Measurements from ENCODE around the gene LGMN.

The LGMN gene

DNA sequence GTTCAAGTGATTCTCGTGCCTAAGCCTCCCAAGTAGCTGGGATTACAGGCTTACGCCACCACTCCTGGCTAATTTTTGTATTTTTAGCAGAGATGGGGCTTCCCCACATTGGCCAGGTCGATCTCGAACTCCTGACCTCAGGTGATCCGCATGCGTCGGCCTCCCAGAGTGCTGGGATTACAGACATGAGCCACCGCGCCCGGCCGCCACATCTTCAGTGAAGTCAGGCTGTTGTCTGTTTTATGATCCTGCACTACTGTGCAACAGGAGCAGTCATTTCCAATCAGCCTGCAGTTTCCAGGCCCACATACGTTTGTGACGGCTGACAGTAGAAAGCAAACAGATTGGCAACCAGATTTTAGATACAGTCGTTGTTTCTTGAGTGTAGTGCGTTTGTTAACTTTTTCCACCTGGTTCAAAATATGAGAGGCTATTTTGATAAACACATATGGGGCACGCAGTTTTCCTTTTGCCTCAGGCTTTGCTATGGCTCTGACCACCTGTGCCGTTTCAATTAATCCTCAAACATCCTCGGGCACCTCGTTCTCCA is 74.8 kb downstream of the LGMN start:
- no peak for DNase-seq

DNA sequence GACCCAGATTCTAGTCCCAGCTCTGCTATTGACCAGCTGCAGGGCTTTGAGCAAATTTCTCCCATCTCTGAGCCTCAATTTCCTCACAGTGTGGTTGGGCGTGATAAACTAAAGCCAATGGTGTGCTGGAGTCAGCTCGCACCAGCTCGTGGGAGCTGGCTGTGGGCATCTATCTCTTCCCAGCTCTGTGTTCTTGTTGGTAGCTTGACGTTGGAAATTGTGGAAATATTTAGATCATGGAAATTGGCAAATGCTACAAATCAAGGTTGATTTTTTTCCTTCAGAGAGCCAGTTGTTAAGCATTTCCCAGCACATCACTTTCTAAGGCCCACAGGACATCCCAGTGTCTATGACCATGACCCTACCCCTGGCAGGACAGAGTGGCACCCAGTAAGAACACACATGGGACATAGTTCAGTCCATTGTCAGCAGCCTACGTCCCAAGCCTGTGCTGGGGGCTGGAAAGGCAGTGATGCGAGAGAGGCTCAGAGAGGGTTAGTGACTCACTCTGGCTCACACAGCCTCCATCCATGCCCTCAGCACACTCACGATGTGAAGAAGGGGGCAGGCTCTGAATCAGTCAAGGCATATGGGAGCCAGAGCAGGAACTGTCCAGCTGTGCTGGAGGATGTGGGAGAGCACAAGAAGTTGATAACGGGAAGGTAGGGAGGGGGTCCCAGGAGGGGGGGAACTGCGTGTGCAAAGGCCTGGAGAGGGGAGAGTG is 77.6 kb downstream of the LGMN start:
- DNase-seq = no peak

DNA sequence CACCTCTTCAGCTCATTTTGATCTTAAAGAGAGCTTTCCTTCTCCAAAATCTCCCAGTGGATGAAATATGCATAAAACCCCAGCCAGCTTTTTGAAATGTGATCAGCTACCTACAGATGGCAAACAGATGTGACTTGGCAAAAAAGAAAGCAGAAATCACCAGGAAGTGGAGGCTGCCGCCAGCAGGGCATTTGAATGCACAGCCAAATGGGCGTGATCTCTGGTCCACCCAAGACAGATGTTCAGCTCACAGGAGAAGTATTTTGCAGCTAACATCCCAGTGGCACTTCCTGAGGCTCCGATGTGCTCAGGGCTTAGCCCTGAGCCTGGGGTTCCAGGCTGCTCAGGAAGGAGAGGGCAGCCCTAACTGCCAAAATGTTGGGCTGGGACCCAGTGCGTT is 78.3 kb downstream of the LGMN start:
- no peak for DNase-seq

DNA sequence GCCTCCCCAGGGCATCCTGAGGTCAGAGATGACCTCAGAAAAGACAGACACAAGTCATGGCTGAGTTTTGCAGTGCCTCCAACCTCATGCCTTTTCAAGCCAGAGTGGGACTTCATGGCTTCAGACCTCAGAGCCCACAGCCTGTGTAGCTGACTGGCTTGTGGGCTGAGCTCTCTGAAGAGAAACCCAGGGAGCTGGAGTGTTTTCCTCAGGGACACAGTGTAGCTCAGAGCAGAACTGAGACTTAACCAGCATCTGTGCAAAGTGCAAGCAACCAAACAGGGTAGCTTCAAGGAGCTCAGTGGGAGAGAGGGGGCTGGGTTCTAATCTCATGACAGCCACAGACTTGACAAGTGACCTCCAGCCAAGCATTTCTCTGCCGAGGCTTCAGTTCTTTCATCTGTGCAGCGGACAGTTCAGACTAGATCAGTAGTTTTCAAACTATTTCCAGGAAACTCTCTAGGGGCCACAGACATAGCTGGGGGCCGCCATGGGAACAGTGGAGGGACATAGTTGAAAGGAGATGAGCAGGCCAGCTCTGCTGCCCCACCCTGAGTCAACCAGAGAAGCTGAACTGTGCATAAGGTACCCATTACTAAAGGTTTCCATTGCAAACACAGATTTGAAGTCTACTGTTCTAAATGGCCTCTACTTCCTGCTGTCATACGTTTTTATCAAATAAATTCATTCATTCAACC is 80.0 kb downstream of the LGMN start:
- no peak for DNase-seq

DNA sequence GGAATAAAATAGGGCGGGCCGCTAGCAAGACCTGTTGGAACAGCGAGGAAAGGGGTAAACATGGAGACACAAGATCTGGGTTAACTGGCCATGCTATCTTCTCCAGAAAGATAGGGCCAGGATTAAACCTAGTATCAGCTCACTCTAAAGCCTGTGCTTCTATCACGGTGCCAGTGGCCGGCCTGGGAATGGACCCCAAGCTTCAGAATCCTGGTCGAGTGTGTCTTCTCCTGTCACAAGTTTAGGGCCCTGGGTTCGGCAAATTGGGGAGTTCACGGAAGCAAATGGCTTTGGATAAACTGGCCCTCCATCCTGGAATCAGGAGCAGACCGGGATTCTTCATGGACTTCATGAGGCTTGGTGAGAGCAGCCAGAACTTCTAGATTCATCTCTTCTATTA is 82.2 kb downstream of the LGMN start:
- no peak for DNase-seq

DNA sequence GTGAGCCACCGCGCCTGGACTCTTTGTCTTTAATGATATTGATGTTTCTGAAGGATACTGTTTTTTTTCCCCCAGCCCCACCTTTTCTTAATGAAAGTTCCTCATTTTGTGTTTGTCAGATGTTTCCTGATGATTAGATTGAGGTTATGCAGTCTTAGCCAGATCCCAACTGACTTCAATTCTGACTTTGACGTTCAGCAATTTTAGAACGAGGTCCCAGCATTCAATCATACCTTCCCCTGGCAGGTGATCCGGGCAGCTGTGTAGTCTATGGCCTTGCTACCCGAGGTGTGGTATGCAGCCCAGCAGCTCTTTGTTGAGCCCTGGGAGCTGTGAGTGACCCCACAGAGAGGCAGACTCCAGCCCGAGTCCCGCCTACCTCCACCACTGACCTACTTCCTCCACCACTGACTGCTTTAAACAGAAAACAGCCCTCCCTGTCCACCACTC is 82.7 kb downstream of the LGMN start:
- no peak for DNase-seq

DNA sequence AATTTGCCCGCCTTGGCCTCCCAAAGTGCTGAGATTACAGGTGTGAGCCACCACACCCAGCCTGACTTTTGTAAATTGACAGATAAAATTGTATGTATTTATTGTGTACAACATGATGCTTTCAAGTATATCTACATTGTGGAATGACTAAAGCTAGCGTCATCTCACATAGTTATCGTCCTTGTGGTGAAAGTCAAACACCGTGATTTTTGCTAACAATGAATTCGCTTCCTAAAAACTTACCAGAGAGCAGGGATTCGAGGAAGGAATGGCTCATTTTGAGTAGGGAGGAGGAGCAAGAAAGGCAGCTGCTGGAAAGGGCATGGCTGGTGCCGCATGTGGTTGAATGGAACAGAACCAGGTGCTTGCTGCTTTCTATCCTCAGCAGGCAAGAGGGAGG is 85.4 kb downstream of the LGMN start:
- DNase-seq = no peak

DNA sequence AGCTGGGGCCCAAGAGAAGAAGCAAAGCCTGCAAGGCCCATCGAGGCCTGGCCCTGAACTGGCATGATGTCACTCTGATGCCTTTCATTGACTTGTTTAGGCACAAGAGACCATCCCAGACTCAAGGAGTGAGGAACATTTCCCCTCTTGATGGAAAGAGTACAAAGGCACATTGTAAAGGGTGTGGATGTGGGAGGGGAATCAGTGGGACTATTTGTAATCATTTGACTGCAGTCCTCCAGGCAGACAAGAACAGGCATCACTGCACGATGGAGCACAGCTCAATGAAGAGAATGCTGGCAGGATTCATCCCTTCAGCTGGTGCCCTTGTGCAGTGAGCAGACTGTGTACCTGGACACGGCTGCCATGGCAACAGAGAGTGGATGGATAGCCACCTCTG is 87.9 kb downstream of the LGMN start:
- no peak for DNase-seq

DNA sequence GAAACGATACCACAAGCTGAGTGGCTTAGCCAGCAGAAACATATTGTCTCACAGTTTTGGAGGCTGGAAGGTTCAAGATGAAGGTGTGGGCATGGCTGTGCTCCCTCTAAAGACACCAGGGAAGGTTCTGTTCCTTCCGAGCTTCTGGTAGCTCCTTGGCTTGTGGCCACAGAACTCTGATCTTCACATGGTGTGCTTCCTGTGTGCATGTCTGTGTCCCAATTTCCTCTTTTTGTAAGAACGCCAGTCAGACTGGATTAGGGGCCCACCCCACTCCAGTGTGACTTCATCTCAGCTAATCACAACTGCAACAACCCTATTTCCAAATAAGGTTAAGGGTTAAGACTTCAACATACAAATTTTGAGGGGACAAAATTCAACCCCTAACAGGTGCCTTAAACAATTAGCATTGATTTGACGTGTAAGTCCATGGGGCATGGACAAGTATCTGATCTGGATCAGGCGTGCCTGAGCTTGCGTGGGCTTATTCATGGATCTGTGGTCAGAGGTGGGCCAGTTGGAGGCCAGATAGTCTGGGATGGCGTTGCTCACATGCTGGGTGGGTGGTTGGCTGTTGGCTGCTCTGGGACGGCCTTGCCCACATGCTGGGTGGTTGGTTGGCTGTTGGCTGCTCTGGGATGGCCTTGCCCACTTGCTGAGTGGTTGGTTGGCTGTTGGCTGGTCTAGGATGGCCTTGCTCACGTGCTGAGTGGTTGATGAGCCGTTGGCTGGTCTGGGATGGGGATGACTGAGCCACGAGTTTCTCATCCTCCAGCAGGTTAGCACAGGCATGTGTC is 88.5 kb downstream of the LGMN start:
- peak; percentile 22 for DNase-seq

DNA sequence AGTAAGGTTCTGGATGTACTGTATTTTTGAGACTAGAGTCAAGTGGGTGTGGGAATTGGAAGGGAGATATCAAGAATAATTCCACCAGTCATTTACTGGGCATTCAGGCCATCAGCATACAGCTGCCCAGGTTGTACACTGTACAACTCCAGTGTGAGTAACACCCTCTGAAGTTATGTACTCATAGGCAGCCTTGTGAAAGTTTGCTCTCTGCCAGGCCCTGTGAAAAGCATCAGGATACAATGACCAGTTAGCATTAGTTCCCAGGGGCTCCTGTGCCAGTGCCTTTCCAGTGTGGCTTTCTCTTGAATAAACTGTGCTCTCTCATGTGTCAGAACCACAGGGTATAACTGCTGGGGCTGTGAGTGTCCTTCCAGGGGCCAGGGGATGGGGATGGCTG is 89.7 kb downstream of the LGMN start:
- DNase-seq = no peak

DNA sequence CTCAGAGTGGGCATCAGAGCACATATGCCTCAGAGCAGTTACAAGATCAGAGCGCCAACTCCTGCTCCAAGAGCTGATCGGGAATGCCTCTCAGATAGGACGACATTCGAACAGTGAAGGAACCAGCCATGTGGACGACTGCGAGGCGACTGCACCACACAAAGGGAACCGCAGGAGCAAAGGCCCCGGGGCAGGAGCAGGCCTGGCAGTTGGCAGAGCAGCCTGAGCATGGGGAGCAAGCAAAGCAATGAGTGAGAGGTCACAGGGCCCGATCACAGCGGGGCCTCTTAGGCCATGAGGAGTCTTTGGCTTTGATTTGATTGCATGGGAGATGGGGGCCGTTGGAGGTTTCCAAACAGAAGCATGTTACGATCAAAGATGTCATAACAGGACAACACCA is 90.3 kb downstream of the LGMN start:
- DNase-seq = no peak

DNA sequence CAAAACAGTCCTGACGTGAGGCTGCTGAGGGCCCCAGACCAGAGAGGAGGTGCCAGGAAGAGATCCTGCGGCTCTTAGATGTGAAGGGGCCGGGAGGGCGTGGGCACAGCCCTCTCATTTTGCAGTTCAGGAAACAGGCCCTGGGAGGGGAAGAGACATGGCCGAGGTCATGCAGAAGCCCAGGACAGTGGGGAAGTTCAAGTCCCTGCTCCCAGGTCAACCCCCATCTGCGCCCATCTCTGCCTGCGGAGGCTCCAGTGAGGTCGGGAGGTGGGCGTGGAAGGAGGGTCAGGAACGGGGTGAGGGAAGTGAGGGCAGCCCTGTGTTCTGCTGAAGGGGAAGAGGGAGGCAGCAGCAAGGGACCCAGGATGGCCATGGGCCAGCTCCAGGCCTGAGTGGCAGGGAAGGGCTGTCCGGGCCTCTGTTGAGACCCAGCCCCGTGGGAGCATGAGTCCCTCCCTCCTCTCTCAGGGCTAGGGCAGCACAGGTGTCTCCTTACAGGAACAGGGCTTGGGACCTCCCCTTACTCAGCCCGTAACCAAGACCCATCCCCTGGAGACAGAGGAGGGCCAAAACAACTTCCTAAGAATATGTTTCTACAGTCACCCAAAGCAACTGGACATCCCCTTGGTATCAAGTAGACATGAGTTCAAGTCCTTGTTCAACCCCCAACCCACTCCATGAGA is 90.8 kb downstream of the LGMN start:
- DNase-seq = no peak

DNA sequence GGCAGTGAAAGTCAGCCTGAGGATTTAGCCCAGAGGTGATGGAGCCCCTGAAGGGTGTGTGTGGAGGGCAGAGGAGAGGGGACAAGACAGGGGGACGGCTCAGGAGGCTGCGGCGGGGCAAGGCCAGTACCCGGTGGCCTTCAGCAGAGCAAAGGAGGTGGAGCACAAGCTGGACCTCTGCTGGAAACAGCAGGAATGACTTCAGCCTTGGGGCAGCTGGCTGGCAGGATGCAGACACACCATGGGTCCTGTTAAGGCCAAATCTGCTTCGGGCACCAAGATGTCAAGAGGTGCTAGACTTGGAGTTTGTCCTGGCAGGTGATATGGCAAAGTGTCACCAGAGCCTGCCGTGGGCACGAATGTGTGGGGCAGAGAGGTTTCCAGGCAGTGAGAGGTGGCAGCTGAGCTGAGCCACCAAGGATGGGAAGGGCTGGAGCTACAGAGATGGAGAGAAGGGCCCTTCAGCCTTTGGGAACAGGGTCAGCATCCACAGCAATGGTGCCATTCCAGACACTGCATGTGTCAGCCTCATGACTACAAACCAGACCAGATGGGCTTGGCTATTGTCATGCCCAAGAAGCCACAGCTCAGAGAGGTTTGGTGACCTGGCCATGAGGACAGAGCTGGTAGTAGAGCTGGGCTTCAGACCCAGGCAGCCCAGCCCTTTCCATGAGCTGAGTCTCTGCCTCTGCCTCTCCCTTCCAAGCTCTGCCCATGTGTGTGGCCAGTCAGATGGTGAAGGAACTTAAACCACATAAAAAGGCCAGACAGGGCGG is 91.9 kb downstream of the LGMN start:
- no peak for DNase-seq

DNA sequence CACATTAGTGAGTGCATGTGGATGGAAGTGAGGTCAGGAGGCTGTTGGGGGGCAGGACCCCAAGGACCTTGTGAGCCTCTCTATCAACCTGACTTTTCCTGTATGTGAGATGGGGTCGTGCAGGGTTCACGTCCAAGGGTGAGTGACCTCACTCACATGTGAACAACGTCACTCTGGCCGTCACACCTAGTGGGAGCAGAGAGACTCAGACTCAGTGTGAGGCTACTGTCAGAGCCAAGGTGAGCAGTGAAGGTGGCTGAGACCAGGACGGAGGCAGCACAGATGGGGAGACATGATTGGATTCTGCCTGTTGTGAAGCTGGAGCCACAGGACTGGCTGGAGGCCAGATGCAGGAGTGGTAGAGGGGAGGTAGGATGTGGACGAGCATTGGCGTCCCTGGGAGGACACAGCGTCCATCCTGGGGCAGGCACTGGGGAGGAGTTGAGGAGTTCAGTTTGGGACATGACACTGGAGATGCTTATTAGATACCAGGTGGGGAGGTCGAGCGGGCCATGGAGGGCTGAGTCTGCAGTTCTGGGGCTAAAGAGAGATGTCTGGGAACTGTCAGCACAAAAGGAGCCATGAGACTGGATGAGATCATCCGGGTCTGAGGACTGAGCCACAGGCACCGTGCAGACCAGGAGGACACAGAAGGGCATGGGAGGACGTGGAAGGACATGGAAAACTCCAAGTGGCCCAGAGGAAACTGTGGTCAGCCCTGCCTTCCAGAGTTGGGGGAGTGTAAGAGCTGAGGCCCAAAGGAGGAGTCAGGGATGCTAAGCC is 92.8 kb downstream of the LGMN start:
- no peak for DNase-seq

DNA sequence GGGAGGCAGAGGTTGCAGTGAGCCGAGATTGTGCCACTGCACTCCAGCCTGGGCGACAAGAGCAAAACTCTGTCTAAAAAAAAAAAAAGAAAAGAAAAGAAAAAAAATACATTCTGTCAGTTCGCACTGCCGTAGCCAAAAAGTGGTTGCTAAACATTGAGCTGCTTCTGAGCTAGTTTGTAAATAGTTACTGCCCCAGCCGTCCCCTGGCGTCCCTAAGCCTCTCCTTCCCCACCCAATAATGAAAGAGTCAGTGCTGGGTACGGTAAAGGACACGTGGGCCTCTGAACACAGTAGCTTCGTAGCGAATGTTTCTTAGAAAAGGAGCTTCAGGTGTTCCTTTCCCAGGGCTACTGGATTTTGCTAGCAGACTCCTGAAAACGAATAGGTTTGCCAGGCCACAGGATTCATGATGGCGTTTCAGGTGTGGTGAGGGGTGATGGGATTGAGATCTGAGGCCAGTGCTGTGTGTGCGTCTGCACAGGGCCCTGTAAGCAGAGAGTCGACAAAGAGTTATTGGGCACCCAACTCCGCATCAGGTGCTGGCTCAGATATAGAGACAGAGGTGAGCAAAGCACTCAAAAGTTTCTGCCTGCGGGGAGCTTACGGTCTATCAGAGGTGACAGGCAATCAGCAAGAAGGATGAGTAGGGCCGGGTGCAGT is 94.1 kb downstream of the LGMN start:
- DNase-seq = no peak

Data from midbrain (tissue), 1 donor.